Measurements from ENCODE around the gene NPFFR1.

DNA sequence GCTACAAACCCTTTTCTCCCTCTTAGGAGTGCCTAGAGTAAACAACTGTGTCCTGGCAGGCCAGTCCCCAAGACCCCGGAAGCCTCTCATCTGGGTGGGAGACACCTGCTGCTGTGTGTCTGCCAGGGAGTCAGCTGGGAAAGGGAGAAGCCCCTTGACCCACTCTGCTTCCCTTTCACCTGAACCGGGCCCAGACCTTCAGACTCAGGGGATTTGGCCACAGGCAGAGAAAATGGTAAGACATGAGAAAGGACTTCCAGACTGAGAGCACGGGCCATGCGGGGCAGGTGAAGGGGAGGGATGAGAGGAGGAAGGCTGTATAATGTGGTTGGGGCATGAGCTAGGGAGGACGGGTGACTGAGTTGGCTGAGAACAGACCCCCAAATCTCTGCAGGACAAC lies 36.0 kb upstream of the NPFFR1 start:
- TF ChIP-seq, protein P1, sequence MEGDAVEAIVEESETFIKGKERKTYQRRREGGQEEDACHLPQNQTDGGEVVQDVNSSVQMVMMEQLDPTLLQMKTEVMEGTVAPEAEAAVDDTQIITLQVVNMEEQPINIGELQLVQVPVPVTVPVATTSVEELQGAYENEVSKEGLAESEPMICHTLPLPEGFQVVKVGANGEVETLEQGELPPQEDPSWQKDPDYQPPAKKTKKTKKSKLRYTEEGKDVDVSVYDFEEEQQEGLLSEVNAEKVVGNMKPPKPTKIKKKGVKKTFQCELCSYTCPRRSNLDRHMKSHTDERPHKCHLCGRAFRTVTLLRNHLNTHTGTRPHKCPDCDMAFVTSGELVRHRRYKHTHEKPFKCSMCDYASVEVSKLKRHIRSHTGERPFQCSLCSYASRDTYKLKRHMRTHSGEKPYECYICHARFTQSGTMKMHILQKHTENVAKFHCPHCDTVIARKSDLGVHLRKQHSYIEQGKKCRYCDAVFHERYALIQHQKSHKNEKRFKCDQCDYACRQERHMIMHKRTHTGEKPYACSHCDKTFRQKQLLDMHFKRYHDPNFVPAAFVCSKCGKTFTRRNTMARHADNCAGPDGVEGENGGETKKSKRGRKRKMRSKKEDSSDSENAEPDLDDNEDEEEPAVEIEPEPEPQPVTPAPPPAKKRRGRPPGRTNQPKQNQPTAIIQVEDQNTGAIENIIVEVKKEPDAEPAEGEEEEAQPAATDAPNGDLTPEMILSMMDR (IDR thresholded peaks at IDR 0.05) = no peak
- TF ChIP-seq EP300 (IDR thresholded peaks at IDR 0.05; ENCODE audit: low read depth) = no peak

Measured in transverse colon (tissue), 3 donors.